Astrocyte of the spinal cord (primary cell): ENCODE data around the gene RAP2A.

Source experiments
- DNase-seq: peaks from one replicate; pipeline ENCODE4 v3.0.0; 2011; ENCODE audit warnings: low read depth, low spot score
- H3K4me3 ChIP-seq: 2 replicates; pipeline ENCODE4 v1.5.1; 2011; ENCODE audit warnings: low read depth, mild to moderate bottlenecking, low read length, moderate library complexity
- in situ Hi-C: cut with HindIII; loops from 2 replicates; pipeline ENCODE4 v1.10.0; 2017; ENCODE audit warnings: low sequenced_read_pairs
- TF ChIP-seq, protein P1 (sequence below): IDR thresholded peaks from 2 replicates; pipeline ENCODE4 v1.5.1; 2012; ENCODE audit warnings: low read depth, mild to moderate bottlenecking, low read length, inconsistent platforms

RAP2A gene

DNA sequence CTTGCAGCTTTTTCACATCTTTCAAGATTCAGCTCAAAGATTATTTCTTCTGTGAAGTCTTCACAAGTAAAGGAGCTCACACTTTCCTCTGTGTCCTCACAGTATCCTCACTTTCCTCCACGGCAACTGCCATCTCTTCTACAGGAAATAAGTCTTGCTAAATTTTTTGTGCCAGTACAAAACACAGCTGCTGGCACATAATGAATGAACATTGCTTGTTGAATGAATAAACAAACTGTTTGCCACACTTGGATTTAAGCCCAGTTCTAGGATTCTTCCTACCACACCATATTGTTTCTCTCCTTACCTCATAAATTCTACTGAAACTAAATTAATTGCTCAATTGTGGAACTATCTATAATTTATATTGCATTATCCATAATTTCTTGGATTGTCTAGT, 59.5 kb downstream of the RAP2A start:
- DNase-seq, result no peak
- TF ChIP-seq, protein P1, sequence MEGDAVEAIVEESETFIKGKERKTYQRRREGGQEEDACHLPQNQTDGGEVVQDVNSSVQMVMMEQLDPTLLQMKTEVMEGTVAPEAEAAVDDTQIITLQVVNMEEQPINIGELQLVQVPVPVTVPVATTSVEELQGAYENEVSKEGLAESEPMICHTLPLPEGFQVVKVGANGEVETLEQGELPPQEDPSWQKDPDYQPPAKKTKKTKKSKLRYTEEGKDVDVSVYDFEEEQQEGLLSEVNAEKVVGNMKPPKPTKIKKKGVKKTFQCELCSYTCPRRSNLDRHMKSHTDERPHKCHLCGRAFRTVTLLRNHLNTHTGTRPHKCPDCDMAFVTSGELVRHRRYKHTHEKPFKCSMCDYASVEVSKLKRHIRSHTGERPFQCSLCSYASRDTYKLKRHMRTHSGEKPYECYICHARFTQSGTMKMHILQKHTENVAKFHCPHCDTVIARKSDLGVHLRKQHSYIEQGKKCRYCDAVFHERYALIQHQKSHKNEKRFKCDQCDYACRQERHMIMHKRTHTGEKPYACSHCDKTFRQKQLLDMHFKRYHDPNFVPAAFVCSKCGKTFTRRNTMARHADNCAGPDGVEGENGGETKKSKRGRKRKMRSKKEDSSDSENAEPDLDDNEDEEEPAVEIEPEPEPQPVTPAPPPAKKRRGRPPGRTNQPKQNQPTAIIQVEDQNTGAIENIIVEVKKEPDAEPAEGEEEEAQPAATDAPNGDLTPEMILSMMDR, result no peak
- in situ Hi-C loops, result no loop called here
- H3K4me3 ChIP-seq, result no peak overlapping the region

DNA sequence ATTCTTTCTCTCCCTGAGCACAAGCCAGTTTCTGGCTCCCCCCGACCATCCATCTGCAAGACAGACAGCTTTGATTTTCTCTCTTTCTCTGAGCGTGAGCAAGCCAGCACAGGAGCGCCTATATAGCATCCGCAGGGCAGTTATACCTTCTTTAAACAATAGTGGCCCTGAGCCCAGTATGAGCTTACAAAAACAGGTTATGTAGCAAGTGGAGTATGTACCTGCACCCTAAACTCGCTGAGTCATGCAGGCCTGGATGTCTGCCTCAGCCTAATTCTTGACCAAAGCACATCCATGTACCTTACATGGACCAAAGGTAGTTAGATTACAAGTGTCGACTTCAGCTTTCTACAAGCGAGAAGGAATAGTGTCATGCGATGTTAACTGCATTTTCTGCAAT, 61.7 kb downstream of the RAP2A start:
- DNase-seq, result no peak
- TF ChIP-seq, protein P1, result no peak
- no peak overlapping the region for H3K4me3 ChIP-seq
- in situ Hi-C loops, result no loop called here

DNA sequence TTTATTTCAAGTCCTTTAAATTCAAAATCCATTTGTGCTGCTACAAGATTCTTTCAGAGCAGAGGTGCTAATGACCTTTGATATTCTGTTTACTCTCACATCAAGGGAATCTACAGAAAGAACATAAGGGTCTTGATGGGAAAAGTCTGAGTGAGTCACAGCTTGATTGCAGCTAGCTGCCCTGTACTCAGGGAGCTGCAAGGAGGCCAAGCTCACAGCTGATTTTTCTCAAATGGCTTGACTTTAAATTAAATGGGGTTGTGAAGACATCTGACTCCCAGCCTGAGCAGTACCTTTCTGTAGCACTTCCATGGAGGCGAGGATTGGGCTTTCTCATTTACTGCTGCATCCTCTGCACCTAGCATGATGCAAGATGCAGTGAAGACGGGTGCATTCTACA, 62.5 kb downstream of the RAP2A start:
- in situ Hi-C loops, result no loop called here
- TF ChIP-seq, protein P1, result no peak
- no peak overlapping the region for H3K4me3 ChIP-seq

DNA sequence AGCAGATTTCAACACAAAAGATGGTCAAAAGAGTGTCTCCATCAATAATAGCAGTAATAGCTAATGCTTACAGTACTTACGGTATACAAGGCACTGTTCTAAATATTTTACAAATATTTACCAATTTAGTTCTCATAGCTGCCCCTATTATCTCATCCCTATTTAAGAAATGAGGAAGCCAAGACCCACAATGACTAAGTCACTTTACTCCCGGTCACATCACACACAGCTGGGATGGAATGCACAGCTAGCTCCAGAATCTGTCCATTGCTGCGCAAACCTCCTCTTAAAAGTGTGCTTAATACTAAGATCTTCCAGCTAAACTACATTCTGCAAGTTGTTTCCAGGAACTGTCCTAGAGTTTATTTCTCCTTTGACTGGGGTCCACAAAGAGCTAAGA, 63.4 kb downstream of the RAP2A start:
- H3K4me3 ChIP-seq, result no peak overlapping the region
- no peak for DNase-seq
- in situ Hi-C loops, result no loop called here
- TF ChIP-seq, protein P1, result no peak

More for the DNA sequence above, 62.5 kb downstream of the RAP2A start:
- DNase-seq, result no peak

DNA sequence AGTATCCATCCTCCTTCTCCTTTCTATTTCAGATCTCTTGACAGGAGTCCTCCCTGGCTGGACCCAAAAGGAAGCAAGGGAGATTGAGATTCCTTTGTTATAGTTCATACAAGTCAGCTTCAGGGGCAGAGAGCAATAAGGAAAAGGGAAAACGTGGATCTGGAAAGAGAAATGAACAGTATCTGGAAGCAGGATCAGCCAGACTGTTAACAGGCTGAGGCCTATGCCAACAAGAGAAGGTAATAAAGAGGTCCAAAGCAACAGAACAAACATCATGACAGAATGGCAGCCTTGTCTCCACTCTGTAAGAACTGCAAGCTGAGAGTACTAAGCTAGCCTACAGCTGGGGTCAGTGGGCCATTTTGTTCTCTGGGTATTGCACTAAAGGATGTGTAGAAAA, 64.5 kb downstream of the RAP2A start:
- TF ChIP-seq, protein P1, result no peak
- no peak for DNase-seq
- in situ Hi-C loops, result no loop called here
- no peak overlapping the region for H3K4me3 ChIP-seq

DNA sequence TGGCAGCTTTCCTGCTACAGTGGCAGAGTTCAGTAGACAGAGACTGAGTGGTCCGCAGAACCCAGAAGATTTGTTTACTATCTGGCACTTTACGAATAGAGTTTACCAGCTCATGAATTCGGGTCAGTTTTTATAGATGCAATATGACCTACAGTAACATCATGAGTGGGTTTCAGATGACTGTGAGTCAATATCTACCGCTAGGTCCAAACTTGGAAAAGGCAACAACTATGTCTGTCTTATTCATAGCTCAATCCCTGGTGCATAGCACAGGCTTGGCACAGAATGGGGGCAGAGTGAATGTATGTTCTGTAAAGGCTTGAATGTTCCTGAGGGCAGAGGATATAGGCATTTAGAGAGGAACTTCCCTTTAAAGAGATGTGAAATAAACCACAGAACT, 65.2 kb downstream of the RAP2A start:
- no peak overlapping the region for H3K4me3 ChIP-seq
- in situ Hi-C loops, result no loop called here
- DNase-seq, result no peak
- TF ChIP-seq, protein P1, result no peak

DNA sequence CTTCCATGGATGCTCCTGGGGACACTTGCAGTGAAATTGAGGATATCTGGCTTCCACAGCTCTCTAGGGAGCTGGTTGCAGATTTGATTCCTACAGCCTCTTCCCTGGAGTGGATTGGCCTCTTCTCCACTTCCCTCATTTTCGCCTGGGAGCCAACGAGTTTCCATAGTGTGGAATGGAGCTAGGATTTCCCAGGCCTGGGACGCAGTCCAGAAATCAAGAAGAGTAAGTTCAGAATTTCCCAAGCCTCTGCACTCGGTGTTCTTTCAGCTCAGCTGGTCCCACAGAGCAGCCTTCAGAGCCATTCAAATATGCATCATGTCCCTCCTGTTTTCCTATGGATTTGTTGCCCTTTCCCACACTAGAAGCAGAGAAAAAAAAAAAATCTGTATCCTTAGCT, 68.2 kb downstream of the RAP2A start:
- no peak for DNase-seq
- in situ Hi-C loops, result no loop called here
- TF ChIP-seq, protein P1, result no peak
- H3K4me3 ChIP-seq, result no peak overlapping the region
